Ovary (tissue), 10 donors: ENCODE results near the gene KIR3DL1. TPM values are rescaled to one million over a fixed set of nuclear protein-coding genes. Genes with fewer than 3 reads are reported as not detected.
"Not testable (repeated sequence)": the region's sequence is repeated elsewhere in the genome, so short reads cannot be mapped to it uniquely, and the experiment has no call there.

Experiments
- DNase-seq, 5 donors: peaks; one replicate each; pipeline ENCODE4 v3.0.0-alpha.2; 2019 to 2020
- H3K27ac ChIP-seq, 2 donors: fragments of 200-600 bp; one replicate each; pipeline versions ENCODE4 v1.5.1 to v1.8.0; 2019 to 2022
- H3K27me3 ChIP-seq: fragments of 200-600 bp; one replicate; pipeline ENCODE4 v1.8.0; 2022
- H3K36me3 ChIP-seq: fragments of 200-600 bp; sonication (generic); one replicate; pipeline ENCODE4 v1.5.1; 2019
- H3K4me1 ChIP-seq: one replicate; pipeline ENCODE4 v1.8.1; 2013; ENCODE audit warnings: mild to moderate bottlenecking, moderate library complexity; ENCODE audit not compliant: insufficient read depth
- H3K4me3 ChIP-seq: fragments of 200-600 bp; sonication (generic); one replicate; pipeline ENCODE4 v1.5.1; 2017
- H3K9me3 ChIP-seq, 2 donors: fragments of 200-600 bp in 1 of 2; sonication (generic) in 1 of 2; one replicate each; pipeline versions ENCODE4 v1.5.1 to v1.8.1; 2013 to 2019; ENCODE audit warnings: mild to moderate bottlenecking in 1 of 2, moderate library complexity in 1 of 2
- WGBS, 3 donors: extraction: QIAGEN DNeasy Blood & Tissue Kit in 1 of 3; methylation state at CpG; one replicate each; pipeline versions ENCODE4 v1.1.5 to v1.1.7; 2013 to 2017; 5-methylcytosine and 5-hydroxymethylcytosine counted together
- intact Hi-C, 4 donors: fragments of 100-400 bp; cut with DNase I; formaldehyde crosslinking; loops; one replicate each; pipeline versions ENCODE4 v1.11.0 to v1.15.1; 2022 to 2023
- long read RNA-seq, 3 donors: library from polyadenylated mRNA in 2 of 3; unstranded in 2 of 3; transcript quantifications; one replicate each; pipeline ENCODE4 v2.0.0 and lab custom pipeline, GENCODE V29; 2021 to 2026
- polyA plus RNA-seq, 2 donors: library from polyadenylated mRNA; stranded (reverse); fragments of 200-250 nt in 1 of 2; fragments of 350-450 nt in 1 of 2; fragmentation: Illumina TruSeq in 1 of 2; extraction: RNeasy Lipid Tissue Mini Kit (QIAGEN cat#74804) in 1 of 2; gene quantifications; one replicate each; pipeline ENCODE4 v1.2.3, GENCODE V29; 2013 to 2014
- total RNA-seq, 7 donors: library from RNA; depleted of rRNA in 2 of 7; stranded (reverse); fragments of >200 nt in 2 of 7; fragmentation: NEBNext Ultra II Directional in 3 of 7; extraction: Animal tissue kit (Norgen Biotek cat#: 25700) in 3 of 7; gene quantifications; one replicate each; pipeline versions ENCODE4 v1.1.0 to v1.2.4, GENCODE V29; 2016 to 2023
- donor health status: DM: no; HTN: no; CAD: no; lungs with moderate emphysema.
- donor health status: DM: no; HTN: no; CAD: no.
- donor health status: Bipolar disorder and iron deficiency.
- donor health status: DM: yes; HTN: yes; CAD: no.
- donor health status: DM: no; HTN: no; CAD: no.
- donor health status: DM: yes; HTN: yes; CAD: no.

The KIR3DL1 gene
- total RNA-seq (not detected), polyA plus RNA-seq (not detected)
- long read RNA-seq, donor 1 = 0 reads
- long read RNA-seq, donor 2 = 0 reads
- long read RNA-seq, donor 3 = 0 reads

DNA sequence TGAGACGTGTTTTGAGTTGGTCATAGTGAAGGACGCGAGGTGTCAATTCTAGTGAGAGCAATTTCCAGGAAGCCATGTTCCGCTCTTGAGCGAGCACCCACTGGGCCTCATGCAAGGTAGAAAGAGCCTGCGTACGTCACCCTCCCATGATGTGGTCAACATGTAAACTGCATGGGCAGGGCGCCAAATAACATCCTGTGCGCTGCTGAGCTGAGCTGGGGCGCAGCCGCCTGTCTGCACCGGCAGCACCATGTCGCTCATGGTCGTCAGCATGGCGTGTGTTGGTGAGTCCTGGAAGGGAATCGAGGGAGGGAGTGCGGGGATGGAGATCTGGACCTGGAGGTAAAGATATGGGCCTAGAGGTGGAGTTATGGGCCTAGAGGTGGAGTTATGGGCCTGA lies at the start of gene KIR3DL1:
Gene KIR3DL1, plus strand, starts transcription at position 218 of the 400 bp plus-strand sequence.
- H3K9me3 ChIP-seq, H3K4me1 ChIP-seq, H3K27me3 ChIP-seq, DNase-seq, H3K27ac ChIP-seq, H3K4me3 ChIP-seq, H3K36me3 ChIP-seq, intact Hi-C loops: not testable (repeated sequence)
- 86 to 90% (median 89%) methylated on average over 17 of the region's 17 CpGs for WGBS, 3 donors

DNA sequence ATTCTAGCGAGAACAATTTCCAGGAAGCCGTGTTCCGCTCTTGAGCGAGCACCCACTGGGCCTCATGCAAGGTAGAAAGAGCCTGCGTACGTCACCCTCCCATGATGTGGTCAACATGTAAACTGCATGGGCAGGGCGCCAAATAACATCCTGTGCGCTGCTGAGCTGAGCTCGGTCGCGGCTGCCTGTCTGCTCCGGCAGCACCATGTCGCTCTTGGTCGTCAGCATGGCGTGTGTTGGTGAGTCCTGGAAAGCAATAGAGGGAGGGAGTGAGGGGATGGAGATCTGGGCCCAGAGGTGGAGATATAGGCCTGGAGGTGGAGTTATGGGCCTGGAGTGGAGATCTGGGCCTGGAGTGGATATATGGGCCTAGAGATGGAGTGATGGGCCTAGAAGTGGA lies 46.6 kb upstream of the KIR3DL1 start, which contains the start of gene KIR2DL1:
Gene KIR2DL1, plus strand, starts transcription at position 148 of the 400 bp plus-strand sequence. Its CDS starts 58 bp downstream, at position 206.
- H3K36me3 ChIP-seq, DNase-seq, H3K4me1 ChIP-seq, H3K27ac ChIP-seq, H3K9me3 ChIP-seq, H3K4me3 ChIP-seq, intact Hi-C loops, H3K27me3 ChIP-seq: not testable (repeated sequence)
- WGBS, 3 donors = 92 to 94% (median 94%) methylated on average over 15 of the region's 15 CpGs

DNA sequence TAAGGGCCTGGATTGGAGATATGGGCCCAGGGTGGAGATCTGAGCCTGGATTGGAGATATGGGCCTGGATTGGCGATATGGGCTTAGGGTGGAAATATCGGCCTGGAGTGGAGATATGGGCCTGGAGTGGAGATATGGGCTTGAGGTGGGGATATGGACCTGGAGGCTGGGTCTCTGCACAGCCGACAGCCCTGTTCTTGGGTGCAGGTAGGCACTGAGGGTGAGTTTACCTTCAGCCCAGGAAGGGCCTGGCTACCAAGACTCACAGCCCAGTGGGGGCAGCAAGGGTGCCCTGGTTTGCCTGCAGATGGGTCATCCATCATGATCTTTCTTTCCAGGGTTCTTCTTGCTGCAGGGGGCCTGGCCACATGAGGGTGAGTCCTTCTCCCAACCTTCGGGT lies 45.8 kb upstream of the KIR3DL1 start:
- H3K9me3 ChIP-seq, H3K36me3 ChIP-seq, H3K27me3 ChIP-seq, H3K27ac ChIP-seq, H3K4me1 ChIP-seq, intact Hi-C loops, DNase-seq, H3K4me3 ChIP-seq: not testable (repeated sequence)
- WGBS, 3 donors = 76 to 89% (median 77%) methylated on average over 4 of the region's 4 CpGs

- DNase-seq, H3K27me3 ChIP-seq, H3K27ac ChIP-seq, H3K36me3 ChIP-seq, H3K4me1 ChIP-seq, intact Hi-C loops, H3K9me3 ChIP-seq, H3K4me3 ChIP-seq: not testable (repeated sequence)
- WGBS, 3 donors = 75 to 79% (median 78%) methylated on average over 11 to 15 of the region's 15 CpGs
Observed at GRCh38 chr19:54771018-54771960, 45.0 kb upstream of the KIR3DL1 start.

- intact Hi-C loops, H3K27me3 ChIP-seq, H3K27ac ChIP-seq, H3K36me3 ChIP-seq, DNase-seq, H3K4me1 ChIP-seq, H3K9me3 ChIP-seq, H3K4me3 ChIP-seq: not testable (repeated sequence)
- 44 to 53% (median 45%) methylated on average over 2 of the region's 2 CpGs for WGBS, 3 donors
Observed at GRCh38 chr19:54772666-54773065, 43.6 kb upstream of the KIR3DL1 start.

GRCh38 chr19:54775095-54775815 lies 41.0 kb upstream of the KIR3DL1 start:
- intact Hi-C loops, H3K4me1 ChIP-seq, H3K27ac ChIP-seq, DNase-seq, H3K27me3 ChIP-seq, H3K4me3 ChIP-seq, H3K9me3 ChIP-seq, H3K36me3 ChIP-seq: not testable (repeated sequence)
- 67 to 78% (median 73%) methylated on average over 12 of the region's 12 CpGs for WGBS, 3 donors

DNA sequence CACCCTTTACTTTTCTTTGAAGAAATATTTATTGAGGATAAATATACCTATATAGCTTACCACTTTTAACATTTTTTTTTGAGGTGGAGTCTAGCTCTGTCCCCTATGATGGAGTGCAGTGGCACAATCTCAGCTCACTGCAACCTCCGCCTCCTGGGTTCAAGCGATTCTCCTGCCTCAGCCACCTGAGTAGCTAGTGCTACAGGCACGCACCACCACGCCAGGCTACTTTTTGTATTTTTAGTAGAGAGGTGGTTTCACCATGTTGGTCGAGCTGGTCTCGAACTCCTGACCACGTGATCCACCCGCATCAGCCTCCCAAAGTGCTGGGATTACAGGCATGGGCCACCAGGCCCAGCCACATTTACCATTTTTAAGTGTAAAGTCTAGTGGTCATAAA lies 40.4 kb upstream of the KIR3DL1 start:
- DNase-seq, H3K27ac ChIP-seq, intact Hi-C loops, H3K4me3 ChIP-seq, H3K36me3 ChIP-seq, H3K9me3 ChIP-seq, H3K4me1 ChIP-seq, H3K27me3 ChIP-seq: not testable (repeated sequence)
- WGBS, 3 donors = 74 to 79% (median 78%) methylated on average over 8 of the region's 8 CpGs

GRCh38 chr19:54777851-54778250 lies 38.4 kb upstream of the KIR3DL1 start:
- DNase-seq, H3K9me3 ChIP-seq, intact Hi-C loops, H3K27ac ChIP-seq, H3K36me3 ChIP-seq, H3K4me3 ChIP-seq, H3K4me1 ChIP-seq, H3K27me3 ChIP-seq: not testable (repeated sequence)
- WGBS, 3 donors = 58 to 69% (median 60%) methylated on average over 4 of the region's 4 CpGs

DNA sequence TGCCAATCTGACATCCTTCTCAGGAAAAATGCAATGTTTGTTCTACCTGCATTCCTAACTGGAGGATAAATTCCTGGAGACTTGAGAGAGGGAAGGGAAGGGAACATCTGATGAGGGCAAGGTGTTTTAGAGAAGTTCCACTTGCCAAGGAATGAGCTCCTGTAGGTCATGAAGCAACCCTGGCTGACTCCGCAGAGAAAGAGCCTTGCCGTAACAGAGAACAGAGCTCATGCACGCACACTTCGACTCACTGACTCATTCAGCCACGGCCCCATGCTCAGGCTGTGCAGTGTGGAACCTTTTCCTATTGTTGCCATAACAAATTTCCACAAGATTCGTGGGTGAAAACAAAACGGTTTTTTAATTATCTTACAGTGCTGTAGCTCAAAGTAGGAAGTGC lies 37.4 kb upstream of the KIR3DL1 start:
- H3K9me3 ChIP-seq, intact Hi-C loops, H3K27me3 ChIP-seq, H3K4me1 ChIP-seq, H3K4me3 ChIP-seq, H3K27ac ChIP-seq, DNase-seq, H3K36me3 ChIP-seq: not testable (repeated sequence)
- 65 to 75% (median 70%) methylated on average over 7 of the region's 7 CpGs for WGBS, 3 donors

GRCh38 chr19:54782916-54783315 lies 33.4 kb upstream of the KIR3DL1 start:
- H3K36me3 ChIP-seq, H3K4me3 ChIP-seq, H3K4me1 ChIP-seq, intact Hi-C loops, DNase-seq, H3K27ac ChIP-seq, H3K9me3 ChIP-seq, H3K27me3 ChIP-seq: not testable (repeated sequence)
- 70 to 78% (median 74%) methylated on average over 4 of the region's 4 CpGs for WGBS, 3 donors

DNA sequence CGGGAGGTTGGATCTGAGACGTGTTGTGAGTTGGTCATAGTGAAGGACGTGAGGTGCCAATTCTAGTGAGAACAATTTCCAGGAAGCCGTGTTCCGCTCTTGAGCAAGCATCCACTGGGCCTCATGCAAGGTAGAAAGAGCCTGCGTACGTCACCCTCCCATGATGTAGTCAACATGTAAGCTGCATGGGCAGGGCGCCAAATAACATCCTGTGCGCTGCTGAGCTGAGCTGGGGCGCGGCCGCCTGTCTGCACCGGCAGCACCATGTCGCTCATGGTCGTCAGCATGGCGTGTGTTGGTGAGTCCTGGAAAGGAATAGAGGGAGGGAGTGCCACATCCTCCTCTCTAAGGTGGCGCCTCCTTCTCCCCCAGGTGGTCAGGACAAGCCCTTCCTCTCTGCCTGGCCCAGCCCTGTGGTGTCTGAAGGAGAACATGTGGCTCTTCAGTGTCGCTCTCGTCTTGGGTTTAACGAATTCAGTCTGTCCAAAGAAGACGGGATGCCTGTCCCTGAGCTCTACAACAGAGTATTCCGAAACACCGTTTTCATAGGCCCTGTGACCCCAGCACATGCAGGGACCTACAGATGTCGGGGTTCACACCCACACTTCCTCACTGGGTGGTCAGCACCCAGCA lies 30.1 kb upstream of the KIR3DL1 start:
- H3K4me1 ChIP-seq, H3K27ac ChIP-seq, H3K27me3 ChIP-seq, intact Hi-C loops, H3K36me3 ChIP-seq, H3K9me3 ChIP-seq, H3K4me3 ChIP-seq, DNase-seq: not testable (repeated sequence)
- 81 to 85% (median 83%) methylated on average over 24 of the region's 24 CpGs for WGBS, 3 donors
